Gastrocnemius medialis (tissue), 4 donors: ENCODE measurements around the gene BPIFB4.

ENCODE experiments used
- CTCF ChIP-seq, 5 experiments: fragments of 450-650 bp in 3 of 5; fragments of 200-600 bp in 2 of 5; sonication (generic) in 2 of 5; IDR thresholded peaks in 4 of 5; conservative IDR thresholded peaks in 1 of 5; 1 replicate in 4 of 5; 2 replicates in 1 of 5; pipeline ENCODE4 v1.5.1; 2016 to 2019; ENCODE audit warnings: antibody characterized with exemption in 5 of 5, mild to moderate bottlenecking in 3 of 5, moderate library complexity in 3 of 5
- POLR2A ChIP-seq, 2 donors: fragments of 450-650 bp; IDR thresholded peaks; one replicate each; pipeline ENCODE4 v1.6.1; 2017; ENCODE audit warnings: antibody characterized with exemption in 2 of 2, mild to moderate bottlenecking in 2 of 2, moderate library complexity in 2 of 2

- no peak for TF ChIP-seq CTCF (IDR thresholded peaks at IDR 0.05 in 4 of 5, conservative IDR thresholded peaks at IDR 0.05 in 1 of 5)
- no peak for TF ChIP-seq POLR2A (IDR thresholded peaks at IDR 0.05)
Measured at GRCh38 chr20:33082546-33082945, 3.1 kb downstream of the BPIFB4 start.
